GM19239 (cell line): ENCODE measurements around the gene SIGLEC11.
"Not testable (repeated sequence)": the region's sequence is repeated elsewhere in the genome, so short reads cannot be mapped to it uniquely, and the experiment has no call there.

Experiments
- DNase-seq: peaks from one replicate; pipeline ENCODE4 v3.0.0; 2011; ENCODE audit warnings: low spot score; ENCODE audit not compliant: insufficient read length
- FAIRE-seq: peaks from 2 replicates; lab custom pipeline; 2011; peaks lifted over from hg19 to GRCh38; lab: Jason Lieb, UNC

SIGLEC11 gene

DNA sequence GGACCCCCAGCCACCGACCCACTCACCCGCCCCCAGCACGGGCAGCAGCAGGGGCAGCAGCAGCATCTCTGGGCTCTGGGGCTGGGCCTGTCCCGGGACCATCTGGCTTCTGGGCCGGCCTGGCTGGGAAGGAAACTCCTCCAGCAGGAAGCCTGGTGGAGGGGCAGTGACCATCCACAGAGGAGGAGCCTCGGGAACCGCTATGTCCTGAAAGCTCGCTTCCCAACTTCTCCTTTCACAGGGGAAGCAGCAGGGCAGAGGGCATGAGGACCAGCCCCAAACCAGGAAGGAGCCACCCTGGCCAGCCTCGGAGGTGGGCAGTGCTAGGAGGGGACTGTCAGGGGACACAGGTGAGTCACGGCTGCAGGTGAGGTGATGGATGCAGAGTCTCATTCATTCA is at the start of gene SIGLEC11:
SIGLEC11 (minus strand) TSS at position 193 of the 400 bp plus-strand sequence; CDS start at position 102, 91 bp downstream.
- FAIRE-seq, DNase-seq: not testable (repeated sequence)

- FAIRE-seq (no peak), DNase-seq (no peak)
These were observed 47.6 kb upstream of the SIGLEC11 start for GRCh38 chr19:50008532-50008931.

GRCh38 chr19:50007947-50008346 is 47.0 kb upstream of the SIGLEC11 start:
- no peak for DNase-seq
- FAIRE-seq = no peak

DNA sequence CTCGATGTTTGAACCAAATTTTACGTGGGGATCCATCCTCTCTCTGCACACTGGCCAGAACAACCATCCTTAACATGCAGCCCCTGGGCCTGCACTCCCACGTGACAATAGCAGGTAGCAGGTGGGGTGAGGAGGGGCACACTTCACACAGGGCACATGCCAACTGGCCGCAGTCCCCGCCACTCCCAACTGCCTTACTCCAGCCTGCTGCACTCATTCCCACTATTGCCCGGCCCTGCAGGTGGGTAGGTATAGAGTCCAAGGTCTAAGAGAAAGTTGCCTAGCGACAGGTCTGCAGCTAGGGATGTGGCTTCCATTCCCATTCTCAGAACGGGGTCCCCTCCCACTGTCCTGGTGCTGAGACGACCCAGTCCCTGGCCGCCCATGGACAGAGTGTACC is 46.2 kb upstream of the SIGLEC11 start:
- DNase-seq = no peak
- no peak for FAIRE-seq

DNA sequence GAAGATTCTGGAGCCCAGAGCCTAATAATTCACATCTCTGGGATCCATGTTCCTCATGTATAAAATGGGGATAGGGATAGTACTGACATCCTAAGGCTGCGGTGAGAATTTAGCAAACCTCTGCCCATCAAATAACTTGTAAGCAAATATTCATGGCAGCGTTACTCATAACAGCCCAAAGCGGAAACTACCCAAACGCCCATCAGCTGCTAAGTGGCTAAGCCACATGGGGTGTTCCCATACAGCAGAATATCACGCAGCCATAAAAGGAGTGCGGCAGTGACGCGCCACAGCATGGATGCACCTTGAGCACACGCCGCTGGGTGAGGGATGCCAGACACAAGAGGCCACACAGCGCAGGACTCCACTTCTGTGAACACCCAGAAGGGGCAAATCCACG is 44.5 kb upstream of the SIGLEC11 start:
- no peak for FAIRE-seq
- no peak for DNase-seq

DNA sequence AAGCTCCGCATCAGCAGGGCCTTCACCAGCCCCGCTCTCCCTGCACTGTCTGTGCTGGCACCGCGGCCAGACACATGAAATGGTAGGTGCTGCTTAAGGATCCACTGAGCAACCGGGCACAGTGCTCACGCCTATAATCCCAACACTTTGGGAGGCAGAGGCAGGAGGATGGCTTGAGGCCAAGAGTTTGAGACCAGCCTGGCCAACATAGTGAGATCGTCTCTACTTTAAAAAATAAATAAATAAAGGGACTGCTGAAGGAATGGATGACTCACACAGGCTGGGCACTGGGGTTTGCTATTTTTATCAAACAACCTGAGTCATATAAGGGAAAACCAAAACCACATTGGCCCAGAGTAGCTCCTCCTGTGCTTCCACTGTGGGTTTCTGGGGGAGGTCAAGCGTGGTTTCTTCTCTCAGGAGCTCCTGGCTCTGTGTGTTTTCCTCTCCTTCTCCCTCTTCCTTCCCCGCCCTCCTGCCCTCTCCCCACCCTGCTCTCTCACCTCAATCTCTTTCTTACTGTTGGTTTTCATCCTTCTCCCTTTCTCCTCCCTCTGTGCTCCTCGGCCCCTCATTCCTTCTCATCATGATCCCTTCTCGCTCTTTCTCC is 42.9 kb upstream of the SIGLEC11 start:
- peak; percentile 47 for FAIRE-seq

DNA sequence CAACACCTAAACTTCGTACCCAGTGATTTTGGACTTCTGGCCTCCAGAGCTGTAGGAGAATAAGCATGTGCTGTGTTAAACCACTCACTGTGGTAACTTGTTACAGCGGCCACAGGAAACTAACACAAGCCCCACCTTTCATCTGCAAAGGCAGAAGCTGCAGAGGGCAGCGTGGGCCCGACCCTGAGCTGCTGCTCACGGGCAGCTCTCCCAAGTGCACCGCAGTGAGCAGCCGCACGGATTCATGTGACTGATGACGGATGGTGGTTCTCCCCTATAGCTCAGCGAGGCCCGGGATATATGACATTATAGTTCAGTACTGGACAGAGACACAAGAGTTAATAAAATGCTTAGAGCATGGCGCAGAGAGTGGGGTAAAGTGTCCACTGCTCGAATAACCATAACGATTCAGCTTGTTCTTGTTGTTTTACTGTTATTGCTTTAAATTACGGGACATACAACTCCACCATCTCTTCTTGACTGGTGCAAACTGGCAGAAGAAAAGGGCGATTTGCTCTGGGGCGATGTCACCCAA is 42.3 kb upstream of the SIGLEC11 start:
- FAIRE-seq = no peak
- DNase-seq = no peak

More for the DNA sequence above, 42.9 kb upstream of the SIGLEC11 start:
- peak; percentile 35 for DNase-seq

DNA sequence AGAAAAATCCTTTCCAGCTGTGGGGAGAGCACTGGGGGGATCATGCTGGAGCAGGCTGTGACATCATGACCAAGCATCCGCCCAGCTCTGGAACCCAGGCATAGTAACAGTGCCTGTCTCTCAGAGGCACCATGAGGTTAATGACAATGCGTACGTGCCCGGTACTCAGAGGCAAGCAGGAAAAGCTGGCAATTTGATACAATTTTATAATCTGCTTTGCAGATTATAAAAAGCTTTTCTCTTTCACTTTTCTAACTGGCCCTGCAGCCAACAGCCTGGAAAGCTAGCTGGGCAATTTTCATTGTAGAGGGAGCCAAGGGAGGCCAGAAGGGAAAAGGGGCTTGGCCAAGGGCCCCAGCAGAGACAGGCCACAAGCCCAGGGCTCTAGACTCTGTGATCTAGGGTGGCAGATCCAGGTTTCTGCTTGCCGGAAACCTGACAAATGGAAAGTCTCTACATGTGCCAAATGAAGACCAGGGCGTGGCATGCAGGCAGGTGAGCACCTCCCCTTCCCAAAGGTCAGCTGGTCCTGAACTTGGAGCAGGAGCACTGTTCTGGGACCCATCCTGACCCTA is 41.5 kb upstream of the SIGLEC11 start:
- no peak for FAIRE-seq
- no peak for DNase-seq

DNA sequence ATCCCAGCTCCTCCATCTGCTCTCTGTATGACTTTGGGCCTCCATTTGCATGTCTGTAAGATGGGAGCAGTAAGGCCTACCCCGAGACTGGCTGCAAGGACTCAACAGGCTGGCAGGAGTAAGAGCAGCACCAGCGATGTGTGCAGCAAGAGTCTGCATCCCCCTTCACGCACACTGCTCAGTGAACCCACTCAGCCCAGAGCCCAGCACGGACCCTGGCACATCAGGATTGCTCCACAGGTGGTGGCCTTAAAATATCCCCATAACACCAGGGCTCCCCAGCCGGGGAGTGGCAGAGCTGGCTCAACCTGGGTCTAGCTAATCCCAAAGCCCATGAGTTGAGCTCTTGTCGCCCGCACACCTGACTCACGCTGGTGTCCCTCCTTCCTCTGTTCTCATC is 40.8 kb upstream of the SIGLEC11 start:
- no peak for DNase-seq

GRCh38 chr19:50000841-50001557 is 40.0 kb upstream of the SIGLEC11 start:
- FAIRE-seq = no peak
- DNase-seq = no peak

More for the DNA sequence above, 40.8 kb upstream of the SIGLEC11 start:
- FAIRE-seq = no peak

DNA sequence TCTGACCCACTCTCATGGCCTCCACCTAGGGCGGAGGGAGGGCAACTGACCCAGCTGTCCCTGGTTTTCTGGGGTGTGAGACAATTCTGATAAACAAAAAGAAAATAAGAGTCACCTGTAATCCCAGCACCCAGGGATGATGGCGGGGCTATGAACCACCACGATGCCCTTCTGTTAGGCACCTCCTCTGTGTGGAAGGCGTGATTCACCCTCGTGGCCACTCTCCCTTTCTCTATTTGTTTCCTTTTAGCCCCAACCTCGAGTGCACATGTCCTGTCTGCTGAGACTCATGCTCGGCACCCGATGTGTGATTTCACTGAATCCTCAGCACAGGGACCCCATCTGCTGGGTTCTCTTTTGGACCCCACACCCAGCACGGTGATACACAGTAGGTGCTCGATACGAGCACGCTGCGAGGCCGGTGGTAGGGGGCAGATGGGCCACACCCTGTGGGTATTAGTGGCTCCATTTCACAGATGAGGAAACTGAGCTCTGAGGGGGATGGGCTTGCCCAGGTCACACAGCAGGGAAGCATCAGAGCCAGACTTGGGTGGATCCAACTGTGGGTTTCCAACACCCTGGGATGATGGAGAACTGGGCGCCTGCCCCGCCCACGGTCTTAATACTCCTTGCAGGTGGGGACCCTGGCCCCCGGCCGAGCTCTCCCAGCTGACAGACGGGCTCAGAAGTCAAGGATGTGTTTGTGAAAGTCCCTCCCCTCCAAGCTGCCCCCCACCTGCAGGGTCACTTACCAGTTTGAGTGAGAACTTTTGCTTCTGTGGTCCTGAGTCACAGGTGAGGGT is 39.3 kb upstream of the SIGLEC11 start:
- FAIRE-seq (no peak), DNase-seq (no peak)

GRCh38 chr19:49999371-50000010 is 38.5 kb upstream of the SIGLEC11 start:
- DNase-seq = no peak
- no peak for FAIRE-seq

- peak; percentile 73 for FAIRE-seq
- peak; percentile 50 for DNase-seq
These were observed 36.7 kb upstream of the SIGLEC11 start for GRCh38 chr19:49997709-49998108.

DNA sequence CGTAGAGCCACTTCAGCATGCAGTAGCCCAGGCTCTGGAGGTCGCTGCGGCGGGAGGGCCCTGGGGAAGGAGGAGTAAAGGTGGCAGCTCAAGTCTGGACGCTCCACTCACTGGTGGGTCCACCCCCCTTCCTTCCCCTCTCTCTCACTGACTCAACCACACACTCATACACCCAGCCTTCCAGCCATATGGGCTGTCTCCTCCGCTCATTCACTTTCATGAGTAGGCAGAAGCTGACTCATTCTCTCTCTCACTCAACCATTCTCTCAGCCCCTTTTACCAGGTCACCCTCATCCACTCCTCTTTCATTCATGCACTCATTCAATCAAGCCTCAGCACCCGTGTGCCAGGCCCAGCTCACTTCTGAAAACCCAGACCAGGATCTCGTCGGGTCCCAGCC is 27.5 kb upstream of the SIGLEC11 start:
- no peak for DNase-seq
- FAIRE-seq = no peak

DNA sequence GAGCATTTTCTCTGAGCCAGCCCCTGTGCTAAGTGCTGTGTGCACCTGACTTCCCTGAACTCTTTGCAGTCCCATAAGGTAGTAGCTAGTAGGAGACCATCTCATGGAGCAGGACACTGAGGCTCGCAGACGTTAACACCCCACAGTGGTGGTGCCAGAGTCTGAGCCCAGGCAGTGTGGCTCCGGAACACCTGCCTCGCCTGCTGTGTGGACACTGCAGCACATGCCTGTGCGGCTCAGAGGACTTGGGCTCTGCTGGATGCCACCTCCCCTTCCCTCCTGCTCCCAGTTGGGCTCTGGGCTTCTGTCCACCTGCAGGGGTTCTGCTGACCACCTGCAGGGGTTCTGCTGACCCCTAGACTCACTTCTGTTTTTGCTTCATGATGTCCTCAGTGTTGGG is 27.0 kb upstream of the SIGLEC11 start:
- no peak for FAIRE-seq
- DNase-seq = no peak

- DNase-seq (peak; percentile 42), FAIRE-seq (peak; percentile 83)
These were observed 26.3 kb upstream of the SIGLEC11 start for GRCh38 chr19:49987159-49987698.

DNA sequence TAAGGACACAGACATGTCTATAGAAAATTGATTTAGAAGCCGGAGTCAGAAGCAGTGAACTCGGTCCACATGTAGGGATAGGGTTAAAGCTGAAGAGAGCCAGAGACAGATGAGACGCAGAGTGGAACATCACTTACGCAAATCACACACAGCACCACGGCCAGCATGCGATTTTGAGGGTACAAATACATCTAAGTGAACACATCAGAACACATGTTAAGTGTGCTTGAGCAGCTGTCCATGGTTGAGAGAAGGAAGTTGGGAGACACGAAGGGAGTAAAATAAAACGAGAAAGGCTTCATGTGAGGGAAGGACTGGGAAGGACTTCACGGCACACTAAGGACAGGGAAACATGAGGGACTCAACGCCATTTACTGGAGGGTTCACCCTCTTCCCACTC is 25.4 kb upstream of the SIGLEC11 start:
- no peak for FAIRE-seq
- no peak for DNase-seq

DNA sequence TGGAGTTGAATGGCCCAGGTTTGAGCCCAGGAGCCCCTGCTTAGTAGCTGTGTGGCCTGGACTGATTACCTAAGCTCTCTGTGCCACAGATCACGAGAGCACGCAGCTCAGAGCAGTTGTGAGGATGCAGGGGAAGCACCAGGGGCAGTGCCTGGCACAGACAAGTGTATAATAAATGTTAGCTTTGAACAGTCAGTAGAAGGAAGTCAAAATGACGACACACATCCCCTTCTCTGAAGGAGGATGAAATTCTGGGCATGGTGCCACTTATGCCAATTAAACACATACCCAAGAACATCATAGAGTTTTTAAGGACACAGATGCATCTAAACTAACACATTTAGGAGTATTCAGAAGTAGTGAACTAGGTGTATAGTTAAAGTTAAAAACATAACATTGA is 24.9 kb upstream of the SIGLEC11 start:
- DNase-seq (no peak), FAIRE-seq (no peak)

- FAIRE-seq = no peak
- no peak for DNase-seq
These were observed 23.5 kb upstream of the SIGLEC11 start for GRCh38 chr19:49984491-49984890.
